Measurements from ENCODE around the gene CSNK1D. TPM values are rescaled to one million over a fixed set of nuclear protein-coding genes. Genes with fewer than 3 reads are reported as not detected.
A peak's percentile ranks its signal among the peaks of the same experiment; 100 is the strongest.

The CSNK1D gene
- total RNA-seq, 1 donor from 2014 or later: 227 TPM

DNA sequence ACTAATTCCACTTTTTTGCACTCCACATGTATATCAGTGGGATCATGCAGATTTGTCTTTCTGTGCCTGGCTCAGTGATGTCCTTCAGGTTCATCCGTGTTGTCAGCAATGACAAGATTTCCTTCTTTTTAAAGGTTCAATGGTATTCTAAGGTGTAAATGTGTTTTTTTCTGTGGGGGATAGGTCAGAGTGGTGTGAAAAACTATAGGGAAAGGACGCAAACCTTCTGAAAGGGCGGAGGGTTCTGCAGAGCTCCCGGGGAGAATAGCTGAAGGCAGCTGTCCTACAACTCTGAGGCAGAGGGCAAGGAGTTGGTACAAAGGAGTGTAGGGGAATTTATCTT is 21.9 kb upstream of the CSNK1D start:
- no peak for DNase-seq (ENCODE audit: low spot score, unreplicated experiment)
- H3K27ac Mint-ChIP-seq: peak overlapping the region; percentile 84
- no peaks in the 10 kb centered on the region for H3K36me3 Mint-ChIP-seq (ENCODE audit: insufficient read depth)
- no peaks in the 10 kb centered on the region for H3K9me3 Mint-ChIP-seq (ENCODE audit: low read depth)
- H3K4me3 Mint-ChIP-seq (ENCODE audit: low read depth): peak overlapping the region; percentile 27
- peaks cover 25% of the 10 kb centered on the region for H3K4me1 Mint-ChIP-seq (ENCODE audit: low read depth)
- peaks cover 5% of the 10 kb centered on the region for H3K27me3 Mint-ChIP-seq
- TF ChIP-seq, protein P1, sequence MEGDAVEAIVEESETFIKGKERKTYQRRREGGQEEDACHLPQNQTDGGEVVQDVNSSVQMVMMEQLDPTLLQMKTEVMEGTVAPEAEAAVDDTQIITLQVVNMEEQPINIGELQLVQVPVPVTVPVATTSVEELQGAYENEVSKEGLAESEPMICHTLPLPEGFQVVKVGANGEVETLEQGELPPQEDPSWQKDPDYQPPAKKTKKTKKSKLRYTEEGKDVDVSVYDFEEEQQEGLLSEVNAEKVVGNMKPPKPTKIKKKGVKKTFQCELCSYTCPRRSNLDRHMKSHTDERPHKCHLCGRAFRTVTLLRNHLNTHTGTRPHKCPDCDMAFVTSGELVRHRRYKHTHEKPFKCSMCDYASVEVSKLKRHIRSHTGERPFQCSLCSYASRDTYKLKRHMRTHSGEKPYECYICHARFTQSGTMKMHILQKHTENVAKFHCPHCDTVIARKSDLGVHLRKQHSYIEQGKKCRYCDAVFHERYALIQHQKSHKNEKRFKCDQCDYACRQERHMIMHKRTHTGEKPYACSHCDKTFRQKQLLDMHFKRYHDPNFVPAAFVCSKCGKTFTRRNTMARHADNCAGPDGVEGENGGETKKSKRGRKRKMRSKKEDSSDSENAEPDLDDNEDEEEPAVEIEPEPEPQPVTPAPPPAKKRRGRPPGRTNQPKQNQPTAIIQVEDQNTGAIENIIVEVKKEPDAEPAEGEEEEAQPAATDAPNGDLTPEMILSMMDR (IDR thresholded peaks at IDR 0.05; ENCODE audit: unreplicated experiment): no peak

DNA sequence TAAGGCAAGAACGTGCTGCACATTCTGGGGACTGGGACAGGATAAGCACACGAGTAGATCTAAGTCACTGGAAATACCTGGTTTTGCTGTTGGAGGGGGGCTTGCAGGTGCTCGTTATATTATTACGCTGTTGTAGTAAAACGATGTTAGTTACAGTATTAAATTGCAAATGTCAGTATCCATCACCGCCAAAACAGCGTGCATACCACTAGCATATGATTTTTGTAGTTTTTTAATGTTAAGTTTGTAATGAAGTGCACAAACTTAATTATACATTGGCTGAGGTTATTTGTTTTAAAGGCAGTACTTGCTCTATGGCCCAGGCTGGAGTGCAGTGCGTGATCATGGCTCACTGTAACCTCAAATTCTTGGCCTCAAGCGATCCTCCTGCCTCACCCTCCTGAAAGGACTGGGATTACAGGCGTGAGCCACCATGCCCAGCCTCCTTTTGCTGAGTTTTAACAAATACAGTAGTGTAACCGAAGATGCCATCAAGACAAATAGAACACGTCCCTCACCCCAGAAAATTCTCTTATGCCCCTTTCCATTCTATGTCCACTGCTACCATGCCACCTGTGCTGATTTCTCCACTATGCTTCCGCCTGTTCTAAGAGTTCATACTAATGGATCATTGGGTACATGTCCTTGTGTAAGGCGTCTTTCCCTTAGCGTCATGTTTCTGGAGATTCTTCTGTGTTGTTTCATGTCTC is 20.7 kb upstream of the CSNK1D start:
- TF ChIP-seq, protein P1 (IDR thresholded peaks at IDR 0.05; ENCODE audit: unreplicated experiment): no peak
- H3K4me1 Mint-ChIP-seq (ENCODE audit: low read depth): peaks cover 32% of the 10 kb centered on the region
- H3K27ac Mint-ChIP-seq: peak overlapping the region; percentile 94

DNA sequence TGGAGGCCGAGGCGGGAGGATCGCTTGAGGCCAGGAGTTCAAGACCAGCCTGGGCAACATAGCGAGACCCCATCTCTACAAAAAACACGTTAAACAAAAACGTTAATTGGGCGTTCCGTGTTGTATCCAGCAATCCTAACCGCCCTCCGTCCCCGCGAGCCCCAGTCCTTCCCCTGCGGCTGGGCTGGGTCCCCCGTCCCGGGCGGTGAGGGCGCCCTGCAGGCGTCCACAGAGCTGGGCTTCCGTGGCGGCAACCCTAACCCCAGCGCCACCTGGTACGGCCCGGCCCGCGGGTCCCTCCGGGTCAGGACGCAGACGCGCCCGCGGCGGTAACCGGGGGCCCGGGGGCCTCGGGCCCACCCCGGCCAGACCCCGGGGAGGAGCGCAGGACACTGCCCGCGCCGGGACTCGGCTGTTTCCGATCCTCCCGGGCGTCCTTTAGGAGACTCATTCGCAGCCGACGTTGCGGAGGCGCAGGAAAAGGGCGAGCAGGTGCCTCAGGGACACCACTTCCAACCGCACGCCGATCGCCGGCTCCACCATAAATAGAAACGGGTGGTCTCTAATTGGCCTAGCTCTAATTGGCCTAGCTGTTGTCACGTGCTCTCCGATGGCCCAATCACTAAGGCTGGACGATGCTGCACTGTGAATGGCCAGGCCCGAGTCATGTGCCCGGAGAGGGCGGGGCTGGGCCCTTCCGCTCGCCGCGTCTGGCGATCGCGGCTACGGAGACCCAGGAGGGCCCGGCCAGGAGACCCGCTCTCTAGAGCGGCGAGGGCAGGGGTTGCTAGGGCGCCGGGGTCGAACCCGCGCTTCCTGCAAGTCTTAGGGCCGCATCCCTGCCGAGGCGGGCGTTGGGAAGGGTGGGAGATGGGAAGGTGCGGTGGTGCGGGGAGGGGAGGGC is 19.0 kb upstream of the CSNK1D start:
- DNase-seq (ENCODE audit: low spot score, unreplicated experiment): peak; percentile 90
- no peaks in the 10 kb centered on the region for H3K36me3 Mint-ChIP-seq (ENCODE audit: insufficient read depth)
- TF ChIP-seq, protein P1 (IDR thresholded peaks at IDR 0.05; ENCODE audit: unreplicated experiment): no peak
- H3K4me1 Mint-ChIP-seq (ENCODE audit: low read depth): peaks cover 32% of the 10 kb centered on the region
- no peaks in the 10 kb centered on the region for H3K9me3 Mint-ChIP-seq (ENCODE audit: low read depth)
- no peaks in the 10 kb centered on the region for H3K27me3 Mint-ChIP-seq
- peak overlapping the region; percentile 95 for H3K27ac Mint-ChIP-seq
- H3K4me3 Mint-ChIP-seq (ENCODE audit: low read depth): peak overlapping the region; percentile 74

More for the DNA sequence above, 20.7 kb upstream of the CSNK1D start:
- Mint-ChIP-seq H3K9me3 (ENCODE audit: low read depth) (no peaks in the 10 kb centered on the region), H3K27me3 (no peaks in the 10 kb centered on the region), H3K4me3 (ENCODE audit: low read depth) (peak overlapping the region; percentile 70), H3K36me3 (ENCODE audit: insufficient read depth) (no peaks in the 10 kb centered on the region)
- DNase-seq (ENCODE audit: low spot score, unreplicated experiment): no peak

DNA sequence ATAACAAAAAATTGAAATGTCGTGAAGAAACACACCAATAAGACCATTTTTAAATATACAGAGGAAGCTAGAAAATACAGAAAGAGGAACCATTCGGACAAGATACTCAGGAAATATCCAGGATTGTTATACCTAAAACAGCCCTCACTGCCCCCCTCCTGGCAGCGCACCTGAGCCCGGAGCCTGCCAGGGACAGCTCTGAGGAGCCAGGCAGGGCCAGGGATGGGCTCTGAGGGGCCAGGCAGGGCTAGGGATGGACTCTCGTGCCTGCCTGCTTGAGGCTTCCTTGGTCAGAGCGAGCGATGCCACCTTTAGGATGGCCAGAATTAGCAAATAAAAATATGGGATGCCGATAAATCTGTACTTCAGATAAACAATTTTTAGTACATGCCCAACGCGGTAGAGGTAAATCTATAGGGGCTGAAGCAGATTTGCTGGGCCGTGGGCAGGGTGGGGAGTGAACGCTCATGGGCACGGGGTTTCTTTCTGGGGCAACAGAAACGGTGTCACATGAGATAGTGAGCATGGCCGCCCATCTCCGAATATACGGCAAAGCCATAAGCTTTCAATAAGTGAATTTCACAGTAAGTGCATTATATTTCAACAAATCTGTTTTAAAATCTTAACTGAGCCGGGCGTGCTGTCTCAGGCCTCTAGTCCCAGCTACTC is 18.2 kb upstream of the CSNK1D start:
- Mint-ChIP-seq H3K4me3 (ENCODE audit: low read depth) (peak overlapping the region; percentile 63), H3K4me1 (ENCODE audit: low read depth) (peaks cover 32% of the 10 kb centered on the region), H3K9me3 (ENCODE audit: low read depth) (no peaks in the 10 kb centered on the region), H3K27ac (no peak overlapping the region), H3K36me3 (ENCODE audit: insufficient read depth) (no peaks in the 10 kb centered on the region), H3K27me3 (no peaks in the 10 kb centered on the region)
- TF ChIP-seq, protein P1 (IDR thresholded peaks at IDR 0.05; ENCODE audit: unreplicated experiment): no peak
- no peak for DNase-seq (ENCODE audit: low spot score, unreplicated experiment)
